Activated naive CD4-positive, alpha-beta T cell treated with anti-CD3 and anti-CD28 coated beads, Interleukin-2, amount 50 U/mL, for 72 hours (primary cell): Measurements from ENCODE around the gene RMC1. TPM values are rescaled to one million over a fixed set of nuclear protein-coding genes. Genes with fewer than 3 reads are reported as not detected.
"Not testable (repeated sequence)": the region's sequence is repeated elsewhere in the genome, so short reads cannot be mapped to it uniquely, and the experiment has no call there.

Experiments used
- ATAC-seq, 2 donors: fragments of 150-1000 bp; cut with Tn5 transposase; 2 replicates each; pipeline ENCODE4 v1.10.0; 2021; ENCODE audit warnings: mild to moderate bottlenecking in 2 of 2, moderate library complexity in 2 of 2
- DNase-seq, 2 donors: peaks; one replicate each; pipeline ENCODE4 v3.0.0; 2021 to 2022; ENCODE audit warnings: low spot score in 2 of 2
- H3K27ac Mint-ChIP-seq, 2 donors: one replicate each; pipeline ENCODE4 v1.8.0; 2022; ENCODE audit warnings: mild to moderate bottlenecking in 2 of 2, mixed read lengths in 2 of 2
- H3K36me3 Mint-ChIP-seq, 2 donors: one replicate each; pipeline ENCODE4 v1.8.0; 2022; ENCODE audit warnings: mixed read lengths in 2 of 2
- H3K9me3 Mint-ChIP-seq, 2 donors: one replicate each; pipeline ENCODE4 v1.8.0; 2022; ENCODE audit warnings: mixed read lengths in 2 of 2
- total RNA-seq, 2 donors: library from RNA; stranded (reverse); gene quantifications; one replicate each; pipeline ENCODE4 v1.2.3, GENCODE V29; 2022

RMC1 gene
- total RNA-seq, 2 donors from 2014 or later = 31.3 to 54.0 TPM

GRCh38 chr18:23563377-23564043 is 60.2 kb downstream of the RMC1 start:
- Mint-ChIP-seq H3K36me3 (peaks cover 12 to 19% of the 10 kb centered on the region in 2 donors), H3K27ac (no peak overlapping the region), H3K9me3 (no peaks in the 10 kb centered on the region)
- ATAC-seq = peak; percentile 78 to 94
- DNase-seq = no peak

GRCh38 chr18:23565916-23566547 is 62.7 kb downstream of the RMC1 start:
- Mint-ChIP-seq H3K36me3 (peaks cover 15 to 17% of the 10 kb centered on the region in 2 donors), H3K27ac (no peak overlapping the region), H3K9me3 (no peaks in the 10 kb centered on the region)
- DNase-seq (no peak), ATAC-seq (no peak)

- Mint-ChIP-seq H3K36me3 (peaks cover 14 to 17% of the 10 kb centered on the region in 2 donors), H3K9me3 (no peaks in the 10 kb centered on the region), H3K27ac (no peak overlapping the region)
- DNase-seq (no peak), ATAC-seq (no peak)
Measured at GRCh38 chr18:23567671-23568070, 64.4 kb downstream of the RMC1 start.

- DNase-seq (no peak), ATAC-seq (no peak)
- Mint-ChIP-seq H3K36me3 (peaks cover 14 to 17% of the 10 kb centered on the region in 2 donors), H3K27ac (no peak overlapping the region), H3K9me3 (no peaks in the 10 kb centered on the region)
Measured at GRCh38 chr18:23568281-23569138, 65.2 kb downstream of the RMC1 start.

GRCh38 chr18:23569299-23570063 is 66.2 kb downstream of the RMC1 start:
- no peak overlapping the region for H3K27ac Mint-ChIP-seq
- peaks cover 14 to 17% of the 10 kb centered on the region in 2 donors for H3K36me3 Mint-ChIP-seq
- no peaks in the 10 kb centered on the region for H3K9me3 Mint-ChIP-seq
- no peak for DNase-seq
- ATAC-seq = no peak

GRCh38 chr18:23570912-23571504 is 67.7 kb downstream of the RMC1 start:
- DNase-seq (no peak), ATAC-seq (no peak)
- Mint-ChIP-seq H3K27ac (no peak overlapping the region), H3K9me3 (no peaks in the 10 kb centered on the region), H3K36me3 (peaks cover 14 to 17% of the 10 kb centered on the region in 2 donors)

GRCh38 chr18:23572012-23572411 is 68.7 kb downstream of the RMC1 start:
- ATAC-seq = no peak
- DNase-seq = no peak
- Mint-ChIP-seq H3K36me3 (peaks cover 11 to 19% of the 10 kb centered on the region in 2 donors), H3K27ac (no peak overlapping the region), H3K9me3 (no peaks in the 10 kb centered on the region)

GRCh38 chr18:23572570-23572969 is 69.3 kb downstream of the RMC1 start:
- H3K36me3 Mint-ChIP-seq = peaks cover 11 to 19% of the 10 kb centered on the region in 2 donors
- no peak overlapping the region for H3K27ac Mint-ChIP-seq

GRCh38 chr18:23573020-23573419 is 69.7 kb downstream of the RMC1 start:
- Mint-ChIP-seq H3K9me3 (no peaks in the 10 kb centered on the region), H3K36me3 (peaks cover 10 to 17% of the 10 kb centered on the region in 2 donors), H3K27ac (no peak overlapping the region)
- no peak for ATAC-seq
- DNase-seq = no peak

More at GRCh38 chr18:23572570-23572969, 69.3 kb downstream of the RMC1 start:
- DNase-seq (no peak), ATAC-seq (no peak)
- no peaks in the 10 kb centered on the region for H3K9me3 Mint-ChIP-seq

- H3K36me3 Mint-ChIP-seq = peaks cover 2 to 11% of the 10 kb centered on the region in 2 donors
Measured at GRCh38 chr18:23573626-23574431, 70.5 kb downstream of the RMC1 start.

GRCh38 chr18:23574611-23575308 is 71.4 kb downstream of the RMC1 start:
- peaks cover 0 to 11% of the 10 kb centered on the region in 2 donors for H3K36me3 Mint-ChIP-seq
- ATAC-seq (no peak), DNase-seq (no peak)
- peak overlapping the region in 1 of 2 donors; percentile 84 for H3K27ac Mint-ChIP-seq
- H3K9me3 Mint-ChIP-seq = no peaks in the 10 kb centered on the region

More at GRCh38 chr18:23573626-23574431, 70.5 kb downstream of the RMC1 start:
- no peaks in the 10 kb centered on the region for H3K9me3 Mint-ChIP-seq
- peak in 1 of 2 donors; percentile 12 for DNase-seq
- peak; percentile 84 to 97 for ATAC-seq
- H3K27ac Mint-ChIP-seq = peak overlapping the region; percentile 46 to 84

GRCh38 chr18:23575309-23575651 is 72.0 kb downstream of the RMC1 start:
- no peak for ATAC-seq
- no peak overlapping the region for H3K27ac Mint-ChIP-seq
- DNase-seq = no peak
- no peaks in the 10 kb centered on the region for H3K9me3 Mint-ChIP-seq
- H3K36me3 Mint-ChIP-seq = peaks cover 0 to 11% of the 10 kb centered on the region in 2 donors

- not testable (repeated sequence) for ATAC-seq, H3K9me3 Mint-ChIP-seq, H3K27ac Mint-ChIP-seq, DNase-seq, H3K36me3 Mint-ChIP-seq
Measured at GRCh38 chr18:23577521-23577920, 74.2 kb downstream of the RMC1 start.

GRCh38 chr18:23578067-23578701 is 74.9 kb downstream of the RMC1 start:
- Mint-ChIP-seq H3K36me3 (peaks cover 0 to 10% of the 10 kb centered on the region in 2 donors), H3K9me3 (no peaks in the 10 kb centered on the region), H3K27ac (peak overlapping the region; percentile 1 to 87)
- DNase-seq (no peak), ATAC-seq (no peak)
